ENCODE measurements around the gene NFATC4.
"Not testable (repeated sequence)": the region's sequence is repeated elsewhere in the genome, so short reads cannot be mapped to it uniquely, and the experiment has no call there.

NFATC4 gene

GRCh38 chr14:24368562-24369252 lies 723 bp downstream of the NFATC4 start:
- DNase-seq, result peak; percentile 81

- DNase-seq, result no peak
These were observed 1.5 kb downstream of the NFATC4 start for GRCh38 chr14:24369463-24369862.

GRCh38 chr14:24369907-24370687 lies 2.1 kb downstream of the NFATC4 start:
- no peak for DNase-seq

GRCh38 chr14:24370748-24371147 lies 2.8 kb downstream of the NFATC4 start:
- DNase-seq, result no peak

- not testable (repeated sequence) for DNase-seq
These were observed 3.6 kb downstream of the NFATC4 start for GRCh38 chr14:24371605-24372004.

- no peak for DNase-seq
These were observed 4.9 kb downstream of the NFATC4 start for GRCh38 chr14:24372701-24373416.

GRCh38 chr14:24376448-24377070 lies 8.6 kb downstream of the NFATC4 start:
- DNase-seq, result no peak

GRCh38 chr14:24377126-24377525 lies 9.1 kb downstream of the NFATC4 start:
- no peak for DNase-seq

GRCh38 chr14:24377657-24378056 lies 9.7 kb downstream of the NFATC4 start:
- no peak for DNase-seq

GRCh38 chr14:24378327-24378726 lies 10.3 kb downstream of the NFATC4 start:
- no peak for DNase-seq

GRCh38 chr14:24378981-24379906 lies 11.3 kb downstream of the NFATC4 start:
- no peak for DNase-seq

- DNase-seq, result no peak
These were observed 12.1 kb downstream of the NFATC4 start for GRCh38 chr14:24379907-24380730.

- DNase-seq, result no peak
These were observed 13.5 kb downstream of the NFATC4 start for GRCh38 chr14:24381363-24382063.

GRCh38 chr14:24382064-24382371 lies 14.0 kb downstream of the NFATC4 start:
- DNase-seq, result no peak

- DNase-seq, result no peak
These were observed 16.2 kb downstream of the NFATC4 start for GRCh38 chr14:24384169-24384568.

- no peak for DNase-seq
These were observed 17.5 kb downstream of the NFATC4 start for GRCh38 chr14:24385524-24385923.

GRCh38 chr14:24387009-24387345 lies 19.0 kb downstream of the NFATC4 start:
- DNase-seq, result no peak

- not testable (repeated sequence) for DNase-seq
These were observed 19.6 kb downstream of the NFATC4 start for GRCh38 chr14:24387579-24387978.

- no peak for DNase-seq
These were observed 20.6 kb downstream of the NFATC4 start for GRCh38 chr14:24388474-24389179.

- DNase-seq, result no peak
These were observed 21.4 kb downstream of the NFATC4 start for GRCh38 chr14:24389226-24389848.

Measured in NCI-H524 treated with DMSO at 0.1 percent for 48 hours (cell line).